NOMO-1 treated with dmso at 0.1 percent for 144 hours (cell line): ENCODE results near the gene LCAT.

Experiments
- DNase-seq: peaks from one replicate; lab custom pipeline; 2025; ENCODE audit not compliant: unreplicated experiment; lab: John Stamatoyannopoulos, UW

LCAT gene

GRCh38 chr16:67934306-67935100, 9.4 kb downstream of the LCAT start:
- no peak for DNase-seq

- no peak for DNase-seq
These were observed 10.1 kb downstream of the LCAT start for GRCh38 chr16:67933805-67934204.

GRCh38 chr16:67932462-67932840, 11.5 kb downstream of the LCAT start:
- no peak for DNase-seq

GRCh38 chr16:67931712-67932461, 12.0 kb downstream of the LCAT start, which contains the start of gene CTRL:
Gene CTRL, minus strand, starts transcription at chr16:67931862. Its CDS starts 10 bp downstream, at chr16:67931852.
- no peak for DNase-seq

- DNase-seq, result no peak
These were observed 13.2 kb downstream of the LCAT start for GRCh38 chr16:67930678-67931211.

- no peak for DNase-seq
These were observed 13.7 kb downstream of the LCAT start for GRCh38 chr16:67930191-67930590.

- no peak for DNase-seq
These were observed 15.2 kb downstream of the LCAT start for GRCh38 chr16:67928561-67929364.

GRCh38 chr16:67928147-67928546, 15.8 kb downstream of the LCAT start:
- no peak for DNase-seq

- DNase-seq, result no peak
These were observed 16.6 kb downstream of the LCAT start for GRCh38 chr16:67927131-67927941.

- DNase-seq, result no peak
These were observed 17.7 kb downstream of the LCAT start for GRCh38 chr16:67926181-67926750.

- no peak for DNase-seq
These were observed 19.6 kb downstream of the LCAT start for GRCh38 chr16:67924140-67924906.

- no peak for DNase-seq
These were observed 20.4 kb downstream of the LCAT start for GRCh38 chr16:67923414-67924116.

- no peak for DNase-seq
These were observed 21.2 kb downstream of the LCAT start for GRCh38 chr16:67922740-67923139.

- DNase-seq, result no peak
These were observed 21.7 kb downstream of the LCAT start for GRCh38 chr16:67922221-67922620.

GRCh38 chr16:67919622-67920221, 24.2 kb downstream of the LCAT start:
- no peak for DNase-seq

GRCh38 chr16:67917852-67918236, 26.1 kb downstream of the LCAT start:
- DNase-seq, result no peak

GRCh38 chr16:67917140-67917851, 26.6 kb downstream of the LCAT start:
- DNase-seq, result no peak
